ENCODE data around the gene MUL1.

- TF ChIP-seq TCF12 (IDR thresholded peaks at IDR 0.05) (no peak), GATA2 (CRISPR knock-in tag; IDR thresholded peaks at IDR 0.05) (no peak), NFIC (IDR thresholded peaks at IDR 0.05; ENCODE audit: borderline replicate concordance) (no peak)
- TF ChIP-seq, protein P1, sequence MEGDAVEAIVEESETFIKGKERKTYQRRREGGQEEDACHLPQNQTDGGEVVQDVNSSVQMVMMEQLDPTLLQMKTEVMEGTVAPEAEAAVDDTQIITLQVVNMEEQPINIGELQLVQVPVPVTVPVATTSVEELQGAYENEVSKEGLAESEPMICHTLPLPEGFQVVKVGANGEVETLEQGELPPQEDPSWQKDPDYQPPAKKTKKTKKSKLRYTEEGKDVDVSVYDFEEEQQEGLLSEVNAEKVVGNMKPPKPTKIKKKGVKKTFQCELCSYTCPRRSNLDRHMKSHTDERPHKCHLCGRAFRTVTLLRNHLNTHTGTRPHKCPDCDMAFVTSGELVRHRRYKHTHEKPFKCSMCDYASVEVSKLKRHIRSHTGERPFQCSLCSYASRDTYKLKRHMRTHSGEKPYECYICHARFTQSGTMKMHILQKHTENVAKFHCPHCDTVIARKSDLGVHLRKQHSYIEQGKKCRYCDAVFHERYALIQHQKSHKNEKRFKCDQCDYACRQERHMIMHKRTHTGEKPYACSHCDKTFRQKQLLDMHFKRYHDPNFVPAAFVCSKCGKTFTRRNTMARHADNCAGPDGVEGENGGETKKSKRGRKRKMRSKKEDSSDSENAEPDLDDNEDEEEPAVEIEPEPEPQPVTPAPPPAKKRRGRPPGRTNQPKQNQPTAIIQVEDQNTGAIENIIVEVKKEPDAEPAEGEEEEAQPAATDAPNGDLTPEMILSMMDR (IDR thresholded peaks at IDR 0.05) = no peak
These were observed 23.2 kb downstream of the MUL1 start for GRCh38 chr1:20484519-20485462.

Data from SK-N-SH (cell line).